Glutamatergic neuron (in vitro differentiated cells): ENCODE measurements around the gene ZFP92. TPM values are rescaled to one million over a fixed set of nuclear protein-coding genes. Genes with fewer than 3 reads are reported as not detected.

ENCODE experiments used
- DNase-seq: peaks from one replicate; pipeline ENCODE4 v3.0.0; 2022
- H3K27ac Mint-ChIP-seq: one replicate; pipeline ENCODE4 v1.8.0; 2020; ENCODE audit warnings: mild to moderate bottlenecking, mixed read lengths, inconsistent platforms; ENCODE audit not compliant: unreplicated experiment
- H3K27me3 Mint-ChIP-seq: one replicate; pipeline ENCODE4 v1.8.0; 2020; ENCODE audit warnings: mild to moderate bottlenecking, moderate library complexity, mixed read lengths, inconsistent platforms; ENCODE audit not compliant: unreplicated experiment
- H3K36me3 Mint-ChIP-seq: one replicate; pipeline ENCODE4 v1.8.0; 2020; ENCODE audit warnings: mild to moderate bottlenecking, mixed read lengths, inconsistent platforms; ENCODE audit not compliant: unreplicated experiment
- H3K4me1 Mint-ChIP-seq: one replicate; pipeline ENCODE4 v1.8.0; 2020; ENCODE audit warnings: mild to moderate bottlenecking, low read depth, mixed read lengths, inconsistent platforms; ENCODE audit not compliant: unreplicated experiment
- H3K4me3 Mint-ChIP-seq: one replicate; pipeline ENCODE4 v1.8.0; 2020; ENCODE audit warnings: mild to moderate bottlenecking, mixed read lengths, inconsistent platforms; ENCODE audit not compliant: unreplicated experiment
- H3K9me3 Mint-ChIP-seq: one replicate; pipeline ENCODE4 v1.8.0; 2020; ENCODE audit warnings: mild to moderate bottlenecking, moderate library complexity, mixed read lengths, inconsistent platforms; ENCODE audit not compliant: unreplicated experiment
- total RNA-seq: library from RNA; stranded (reverse); fragmentation: NEBNext Ultra II Directional; extraction: Animal tissue kit (Norgen Biotek cat#: 25700); gene quantifications from one replicate; pipeline ENCODE4 v1.2.1, GENCODE V29; 2021; ENCODE audit not compliant: unreplicated experiment
- TF ChIP-seq, protein P1 (sequence below): fragments of 200-600 bp; sonication (generic); IDR thresholded peaks from one replicate; pipeline ENCODE4 v1.5.0; 2021; ENCODE audit not compliant: partially characterized antibody, unreplicated experiment

ZFP92 gene
- total RNA-seq, 1 donor from 2014 or later = 0.07 TPM

DNA sequence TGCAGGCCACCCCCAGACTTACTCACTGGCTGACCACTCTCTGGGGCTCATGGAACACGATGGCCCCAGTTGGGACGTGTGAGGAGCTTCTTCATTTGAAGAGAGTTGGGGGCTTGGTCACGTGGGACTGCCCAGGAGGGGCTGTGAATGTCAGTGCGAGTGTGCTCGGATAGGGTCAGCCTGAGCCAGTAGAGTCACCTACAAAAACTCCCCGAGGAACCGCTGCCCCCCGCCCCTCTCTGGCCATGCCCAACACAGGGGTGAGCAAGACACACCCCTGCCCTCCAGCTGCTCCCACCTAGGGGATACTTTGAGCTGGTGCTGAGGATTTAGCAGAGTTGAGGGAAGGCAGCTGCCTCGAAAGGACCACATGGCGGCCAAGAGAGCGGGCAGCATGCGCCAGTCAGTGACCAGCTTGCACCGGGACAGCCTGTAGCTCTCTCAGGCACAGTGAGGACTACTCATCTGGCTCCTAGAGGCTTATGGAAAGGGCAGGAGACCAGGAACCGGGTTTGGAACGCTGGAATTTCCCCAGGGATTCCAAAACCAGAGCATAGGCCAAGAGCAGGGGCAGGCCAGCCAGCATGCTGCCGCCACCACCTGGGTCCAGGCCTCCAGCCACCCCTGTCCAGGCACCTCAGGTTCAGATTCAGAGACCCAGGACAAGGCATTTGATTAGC is 18.5 kb upstream of the ZFP92 start:
- Mint-ChIP-seq H3K27me3 (no peaks in the 10 kb centered on the region), H3K4me1 (no peaks in the 10 kb centered on the region), H3K4me3 (no peak overlapping the region), H3K36me3 (no peaks in the 10 kb centered on the region), H3K27ac (no peak overlapping the region), H3K9me3 (no peaks in the 10 kb centered on the region)
- no peak for DNase-seq
- TF ChIP-seq, protein P1, sequence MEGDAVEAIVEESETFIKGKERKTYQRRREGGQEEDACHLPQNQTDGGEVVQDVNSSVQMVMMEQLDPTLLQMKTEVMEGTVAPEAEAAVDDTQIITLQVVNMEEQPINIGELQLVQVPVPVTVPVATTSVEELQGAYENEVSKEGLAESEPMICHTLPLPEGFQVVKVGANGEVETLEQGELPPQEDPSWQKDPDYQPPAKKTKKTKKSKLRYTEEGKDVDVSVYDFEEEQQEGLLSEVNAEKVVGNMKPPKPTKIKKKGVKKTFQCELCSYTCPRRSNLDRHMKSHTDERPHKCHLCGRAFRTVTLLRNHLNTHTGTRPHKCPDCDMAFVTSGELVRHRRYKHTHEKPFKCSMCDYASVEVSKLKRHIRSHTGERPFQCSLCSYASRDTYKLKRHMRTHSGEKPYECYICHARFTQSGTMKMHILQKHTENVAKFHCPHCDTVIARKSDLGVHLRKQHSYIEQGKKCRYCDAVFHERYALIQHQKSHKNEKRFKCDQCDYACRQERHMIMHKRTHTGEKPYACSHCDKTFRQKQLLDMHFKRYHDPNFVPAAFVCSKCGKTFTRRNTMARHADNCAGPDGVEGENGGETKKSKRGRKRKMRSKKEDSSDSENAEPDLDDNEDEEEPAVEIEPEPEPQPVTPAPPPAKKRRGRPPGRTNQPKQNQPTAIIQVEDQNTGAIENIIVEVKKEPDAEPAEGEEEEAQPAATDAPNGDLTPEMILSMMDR = no peak

GRCh38 chrX:153394612-153395011 is 16.7 kb upstream of the ZFP92 start:
- Mint-ChIP-seq H3K27ac (no peak overlapping the region), H3K9me3 (no peaks in the 10 kb centered on the region), H3K4me1 (no peaks in the 10 kb centered on the region), H3K27me3 (no peaks in the 10 kb centered on the region), H3K4me3 (no peak overlapping the region), H3K36me3 (no peaks in the 10 kb centered on the region)
- TF ChIP-seq, protein P1 = no peak
- DNase-seq = no peak

DNA sequence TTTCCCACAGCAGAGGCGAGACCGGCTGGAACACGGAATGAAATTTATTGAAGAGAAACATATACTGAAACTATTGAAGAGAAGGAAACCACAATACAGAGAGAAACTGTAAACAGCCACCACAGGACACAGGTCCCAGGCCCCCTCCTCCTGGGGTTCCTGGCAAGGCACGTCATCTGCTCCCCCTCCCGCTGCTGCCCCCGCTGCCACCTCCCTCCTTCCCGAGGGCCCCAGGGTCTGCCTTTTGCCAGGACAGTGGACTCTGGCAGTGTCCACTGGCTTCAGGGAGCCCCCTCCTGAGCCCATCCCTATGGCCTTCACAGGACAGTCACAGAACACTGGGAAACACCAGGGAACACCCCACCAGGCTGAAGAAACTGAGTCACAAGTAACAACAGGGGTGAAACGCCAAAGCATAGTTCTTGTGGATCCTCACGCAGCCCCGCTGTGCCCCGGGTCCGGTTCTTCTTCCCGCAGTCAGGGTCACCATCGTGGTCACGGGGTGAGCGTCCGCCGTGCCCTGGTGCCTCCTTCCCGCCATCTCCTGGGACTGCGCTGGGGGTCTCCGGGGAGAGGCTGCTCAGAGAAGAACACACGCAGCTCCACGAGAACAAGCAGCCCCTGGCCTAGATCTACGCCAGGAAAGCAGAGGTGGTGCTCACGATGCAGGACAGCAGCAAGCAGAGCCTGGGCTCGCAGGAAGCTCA is 15.5 kb upstream of the ZFP92 start:
- DNase-seq = no peak
- TF ChIP-seq, protein P1 = no peak
- H3K27me3 Mint-ChIP-seq = no peaks in the 10 kb centered on the region
- no peaks in the 10 kb centered on the region for H3K9me3 Mint-ChIP-seq
- H3K4me3 Mint-ChIP-seq = no peak overlapping the region
- no peak overlapping the region for H3K27ac Mint-ChIP-seq
- H3K4me1 Mint-ChIP-seq = no peaks in the 10 kb centered on the region
- H3K36me3 Mint-ChIP-seq = no peaks in the 10 kb centered on the region

DNA sequence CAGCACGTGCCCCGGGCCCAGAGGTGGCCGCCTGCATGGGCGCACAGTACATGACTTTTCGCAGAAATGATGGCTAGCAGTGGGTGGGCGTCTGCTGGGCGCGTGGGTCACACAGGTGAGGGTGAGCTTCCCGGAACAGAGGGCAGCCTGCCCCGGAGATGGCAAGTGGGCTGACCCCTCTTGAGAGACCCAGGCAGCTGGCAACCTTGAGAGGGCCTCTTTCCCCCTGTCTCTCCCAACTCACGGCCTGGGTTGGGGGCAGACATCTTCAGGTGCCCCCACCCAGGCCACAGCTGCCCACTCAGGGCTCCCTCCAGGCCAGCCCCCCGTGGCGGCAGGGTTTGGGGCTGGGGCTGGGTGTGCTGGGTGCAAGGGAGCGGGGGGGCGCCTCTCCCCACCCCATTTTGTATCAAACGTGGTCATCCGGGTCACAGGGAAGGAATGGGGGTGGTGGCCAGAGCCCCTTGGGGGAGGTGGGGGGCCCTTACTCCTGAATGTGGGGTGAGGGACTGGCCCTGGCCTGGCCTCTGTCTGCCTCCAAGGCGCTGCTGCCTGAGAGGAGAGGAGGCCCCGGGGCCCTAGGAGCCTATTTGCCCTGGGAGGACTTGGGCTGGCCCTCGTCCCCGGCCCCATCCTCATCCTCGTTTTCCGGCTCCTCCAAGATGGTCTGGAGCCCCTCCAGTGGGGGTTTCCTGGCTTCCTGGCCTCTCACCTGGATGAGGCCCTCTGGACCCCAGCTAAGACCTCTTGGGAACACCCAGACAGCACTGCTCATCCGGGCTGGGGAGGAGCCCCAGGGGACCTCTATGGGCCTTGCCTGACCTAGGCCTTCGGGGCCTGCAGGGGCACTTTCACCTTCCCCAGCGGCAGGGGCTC is 14.7 kb upstream of the ZFP92 start:
- Mint-ChIP-seq H3K4me1 (no peaks in the 10 kb centered on the region), H3K36me3 (no peaks in the 10 kb centered on the region), H3K9me3 (no peaks in the 10 kb centered on the region), H3K27ac (no peak overlapping the region), H3K4me3 (no peak overlapping the region), H3K27me3 (no peaks in the 10 kb centered on the region)
- TF ChIP-seq, protein P1 = no peak
- DNase-seq = no peak
